ENCODE data around the gene CDC25A.

Gene CDC25A

DNA sequence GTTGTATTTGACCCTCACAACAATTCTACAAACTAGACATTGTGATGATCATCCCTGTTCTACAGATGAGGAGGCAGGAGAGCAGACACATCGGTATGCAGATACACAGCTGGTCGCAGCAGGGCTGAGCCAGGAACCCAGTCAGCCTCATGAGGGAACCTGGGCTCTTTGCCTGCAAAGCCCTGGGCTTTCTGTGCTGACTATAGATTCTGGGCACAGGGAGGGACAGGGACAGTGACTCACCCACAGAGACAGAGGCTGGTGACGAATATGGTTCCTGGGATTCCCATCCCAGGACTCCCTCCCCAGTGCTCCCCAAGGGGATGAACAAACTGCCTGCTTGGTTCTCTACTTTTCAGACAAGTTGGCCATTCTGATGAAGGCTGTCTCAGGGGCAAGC lies 31.3 kb upstream of the CDC25A start (continued):
- TF ChIP-seq, protein P1, sequence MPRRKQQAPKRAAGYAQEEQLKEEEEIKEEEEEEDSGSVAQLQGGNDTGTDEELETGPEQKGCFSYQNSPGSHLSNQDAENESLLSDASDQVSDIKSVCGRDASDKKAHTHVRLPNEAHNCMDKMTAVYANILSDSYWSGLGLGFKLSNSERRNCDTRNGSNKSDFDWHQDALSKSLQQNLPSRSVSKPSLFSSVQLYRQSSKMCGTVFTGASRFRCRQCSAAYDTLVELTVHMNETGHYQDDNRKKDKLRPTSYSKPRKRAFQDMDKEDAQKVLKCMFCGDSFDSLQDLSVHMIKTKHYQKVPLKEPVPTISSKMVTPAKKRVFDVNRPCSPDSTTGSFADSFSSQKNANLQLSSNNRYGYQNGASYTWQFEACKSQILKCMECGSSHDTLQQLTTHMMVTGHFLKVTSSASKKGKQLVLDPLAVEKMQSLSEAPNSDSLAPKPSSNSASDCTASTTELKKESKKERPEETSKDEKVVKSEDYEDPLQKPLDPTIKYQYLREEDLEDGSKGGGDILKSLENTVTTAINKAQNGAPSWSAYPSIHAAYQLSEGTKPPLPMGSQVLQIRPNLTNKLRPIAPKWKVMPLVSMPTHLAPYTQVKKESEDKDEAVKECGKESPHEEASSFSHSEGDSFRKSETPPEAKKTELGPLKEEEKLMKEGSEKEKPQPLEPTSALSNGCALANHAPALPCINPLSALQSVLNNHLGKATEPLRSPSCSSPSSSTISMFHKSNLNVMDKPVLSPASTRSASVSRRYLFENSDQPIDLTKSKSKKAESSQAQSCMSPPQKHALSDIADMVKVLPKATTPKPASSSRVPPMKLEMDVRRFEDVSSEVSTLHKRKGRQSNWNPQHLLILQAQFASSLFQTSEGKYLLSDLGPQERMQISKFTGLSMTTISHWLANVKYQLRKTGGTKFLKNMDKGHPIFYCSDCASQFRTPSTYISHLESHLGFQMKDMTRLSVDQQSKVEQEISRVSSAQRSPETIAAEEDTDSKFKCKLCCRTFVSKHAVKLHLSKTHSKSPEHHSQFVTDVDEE (CRISPR knock-in tag; IDR thresholded peaks at IDR 0.05), result no peak

DNA sequence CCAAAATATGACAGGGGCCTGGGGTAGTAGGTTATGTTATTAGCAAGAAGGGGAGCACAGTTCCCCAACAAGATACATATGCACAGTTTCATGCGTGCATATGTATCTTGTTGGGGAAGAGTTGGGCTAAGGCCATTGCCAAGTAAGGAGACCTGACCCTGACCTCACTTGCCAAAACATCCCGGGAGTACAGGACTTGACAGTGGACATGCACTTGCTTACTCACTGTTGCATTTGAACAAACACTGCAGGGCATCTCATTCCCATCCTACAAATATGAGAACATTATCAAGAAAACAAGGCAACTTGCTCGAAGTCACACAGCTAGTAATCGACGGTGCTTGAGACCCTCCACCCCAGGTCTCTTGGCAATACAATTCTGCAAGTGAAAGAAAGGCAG lies 30.3 kb upstream of the CDC25A start:
- ATAC-seq, result no peak

DNA sequence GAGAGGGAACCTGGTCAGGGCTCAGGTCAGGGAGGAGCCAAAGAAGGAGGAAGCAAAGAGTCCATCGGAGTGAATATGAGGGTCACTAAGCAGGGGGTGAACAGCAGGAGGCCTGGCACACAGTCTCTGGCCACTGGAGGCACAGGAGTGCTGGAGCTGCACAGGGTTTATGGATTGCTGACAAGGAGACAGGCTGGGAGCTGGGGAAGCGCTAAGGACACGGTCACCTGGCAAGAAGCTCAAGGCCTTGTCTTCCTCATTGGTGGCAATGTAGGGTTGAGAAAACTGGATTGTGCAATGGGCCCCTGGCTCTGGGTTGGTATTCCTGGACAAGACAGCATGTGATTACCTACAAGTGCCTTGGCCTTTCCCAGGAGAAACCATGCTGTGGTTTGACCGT lies 29.2 kb upstream of the CDC25A start:
- ATAC-seq, result no peak; the same call in 2 of the 3 replicates
- TF ChIP-seq, protein P2, sequence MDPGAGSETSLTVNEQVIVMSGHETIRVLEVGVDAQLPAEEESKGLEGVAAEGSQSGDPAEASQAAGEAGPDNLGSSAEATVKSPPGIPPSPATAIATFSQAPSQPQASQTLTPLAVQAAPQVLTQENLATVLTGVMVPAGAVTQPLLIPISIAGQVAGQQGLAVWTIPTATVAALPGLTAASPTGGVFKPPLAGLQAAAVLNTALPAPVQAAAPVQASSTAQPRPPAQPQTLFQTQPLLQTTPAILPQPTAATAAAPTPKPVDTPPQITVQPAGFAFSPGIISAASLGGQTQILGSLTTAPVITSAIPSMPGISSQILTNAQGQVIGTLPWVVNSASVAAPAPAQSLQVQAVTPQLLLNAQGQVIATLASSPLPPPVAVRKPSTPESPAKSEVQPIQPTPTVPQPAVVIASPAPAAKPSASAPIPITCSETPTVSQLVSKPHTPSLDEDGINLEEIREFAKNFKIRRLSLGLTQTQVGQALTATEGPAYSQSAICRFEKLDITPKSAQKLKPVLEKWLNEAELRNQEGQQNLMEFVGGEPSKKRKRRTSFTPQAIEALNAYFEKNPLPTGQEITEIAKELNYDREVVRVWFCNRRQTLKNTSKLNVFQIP (CRISPR knock-in tag; IDR thresholded peaks at IDR 0.05; ENCODE audit: borderline replicate concordance, low read depth), result no peak
- TF ChIP-seq, protein P1 (CRISPR knock-in tag; IDR thresholded peaks at IDR 0.05), result no peak
- no peak for TF ChIP-seq ZNF8 (CRISPR knock-in tag; IDR thresholded peaks at IDR 0.05)
- no peak for TF ChIP-seq ZNF565 (CRISPR knock-in tag; conservative IDR thresholded peaks at IDR 0.05; ENCODE audit: low read depth)
- TF ChIP-seq, protein P3, sequence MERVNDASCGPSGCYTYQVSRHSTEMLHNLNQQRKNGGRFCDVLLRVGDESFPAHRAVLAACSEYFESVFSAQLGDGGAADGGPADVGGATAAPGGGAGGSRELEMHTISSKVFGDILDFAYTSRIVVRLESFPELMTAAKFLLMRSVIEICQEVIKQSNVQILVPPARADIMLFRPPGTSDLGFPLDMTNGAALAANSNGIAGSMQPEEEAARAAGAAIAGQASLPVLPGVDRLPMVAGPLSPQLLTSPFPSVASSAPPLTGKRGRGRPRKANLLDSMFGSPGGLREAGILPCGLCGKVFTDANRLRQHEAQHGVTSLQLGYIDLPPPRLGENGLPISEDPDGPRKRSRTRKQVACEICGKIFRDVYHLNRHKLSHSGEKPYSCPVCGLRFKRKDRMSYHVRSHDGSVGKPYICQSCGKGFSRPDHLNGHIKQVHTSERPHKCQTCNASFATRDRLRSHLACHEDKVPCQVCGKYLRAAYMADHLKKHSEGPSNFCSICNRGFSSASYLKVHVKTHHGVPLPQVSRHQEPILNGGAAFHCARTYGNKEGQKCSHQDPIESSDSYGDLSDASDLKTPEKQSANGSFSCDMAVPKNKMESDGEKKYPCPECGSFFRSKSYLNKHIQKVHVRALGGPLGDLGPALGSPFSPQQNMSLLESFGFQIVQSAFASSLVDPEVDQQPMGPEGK (CRISPR knock-in tag; IDR thresholded peaks at IDR 0.05; ENCODE audit: borderline replicate concordance), result no peak
- TF ChIP-seq ARNTL (CRISPR knock-in tag; IDR thresholded peaks at IDR 0.05; ENCODE audit: borderline replicate concordance, low read depth), result no peak
- TF ChIP-seq ISL1 (CRISPR knock-in tag; IDR thresholded peaks at IDR 0.05), result no peak
- no peak for TF ChIP-seq TOX (CRISPR knock-in tag; IDR thresholded peaks at IDR 0.05; ENCODE audit: borderline replicate concordance)
- TF ChIP-seq GLIS3 (CRISPR knock-in tag; IDR thresholded peaks at IDR 0.05), result no peak

More for the DNA sequence above, 30.3 kb upstream of the CDC25A start:
- no peak for TF ChIP-seq ZNF70 (CRISPR knock-in tag; IDR thresholded peaks at IDR 0.05)
- TF ChIP-seq BACH2 (CRISPR knock-in tag; IDR thresholded peaks at IDR 0.05; ENCODE audit: borderline replicate concordance), result no peak
- TF ChIP-seq PPARA (CRISPR knock-in tag; IDR thresholded peaks at IDR 0.05; ENCODE audit: borderline replicate concordance), result no peak
- TF ChIP-seq, protein P1 (CRISPR knock-in tag; IDR thresholded peaks at IDR 0.05), result no peak
- TF ChIP-seq TOX (CRISPR knock-in tag; IDR thresholded peaks at IDR 0.05; ENCODE audit: borderline replicate concordance), result no peak
- TF ChIP-seq, protein P3 (CRISPR knock-in tag; IDR thresholded peaks at IDR 0.05; ENCODE audit: borderline replicate concordance), result no peak
- TF ChIP-seq ZNF8 (CRISPR knock-in tag; IDR thresholded peaks at IDR 0.05), result no peak
- TF ChIP-seq, protein P2 (CRISPR knock-in tag; IDR thresholded peaks at IDR 0.05; ENCODE audit: borderline replicate concordance, low read depth), result no peak
- no peak for TF ChIP-seq ZFP30 (CRISPR knock-in tag; IDR thresholded peaks at IDR 0.05)
- no peak for TF ChIP-seq ZNF565 (CRISPR knock-in tag; conservative IDR thresholded peaks at IDR 0.05; ENCODE audit: low read depth)
- TF ChIP-seq, protein P4, sequence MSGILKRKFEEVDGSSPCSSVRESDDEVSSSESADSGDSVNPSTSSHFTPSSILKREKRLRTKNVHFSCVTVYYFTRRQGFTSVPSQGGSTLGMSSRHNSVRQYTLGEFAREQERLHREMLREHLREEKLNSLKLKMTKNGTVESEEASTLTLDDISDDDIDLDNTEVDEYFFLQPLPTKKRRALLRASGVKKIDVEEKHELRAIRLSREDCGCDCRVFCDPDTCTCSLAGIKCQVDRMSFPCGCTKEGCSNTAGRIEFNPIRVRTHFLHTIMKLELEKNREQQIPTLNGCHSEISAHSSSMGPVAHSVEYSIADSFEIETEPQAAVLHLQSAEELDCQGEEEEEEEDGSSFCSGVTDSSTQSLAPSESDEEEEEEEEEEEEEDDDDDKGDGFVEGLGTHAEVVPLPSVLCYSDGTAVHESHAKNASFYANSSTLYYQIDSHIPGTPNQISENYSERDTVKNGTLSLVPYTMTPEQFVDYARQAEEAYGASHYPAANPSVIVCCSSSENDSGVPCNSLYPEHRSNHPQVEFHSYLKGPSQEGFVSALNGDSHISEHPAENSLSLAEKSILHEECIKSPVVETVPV (CRISPR knock-in tag; IDR thresholded peaks at IDR 0.05), result no peak
- no peak for TF ChIP-seq GLIS3 (CRISPR knock-in tag; IDR thresholded peaks at IDR 0.05)
- no peak for TF ChIP-seq ARNTL (CRISPR knock-in tag; IDR thresholded peaks at IDR 0.05; ENCODE audit: borderline replicate concordance, low read depth)

Measured in SK-N-SH treated with all-trans-retinoic acid at 6 μM for 48 hours (cell line).